ENCODE data around the gene MBD3L5.
A peak's percentile ranks its signal among the peaks of the same experiment; 100 is the strongest.
"Not testable (repeated sequence)": the region's sequence is repeated elsewhere in the genome, so short reads cannot be mapped to it uniquely, and the experiment has no call there.

The MBD3L5 gene

GRCh38 chr19:7013678-7014077 lies 16.7 kb upstream of the MBD3L5 start:
- H3K4me1 Mint-ChIP-seq (ENCODE audit: low read depth), result peaks cover 46% of the 10 kb centered on the region
- H3K4me3 Mint-ChIP-seq, result no peak overlapping the region
- H3K27me3 Mint-ChIP-seq, result no peaks in the 10 kb centered on the region
- DNase-seq, result no peak
- H3K9me3 Mint-ChIP-seq, result peaks cover 9% of the 10 kb centered on the region
- H3K36me3 Mint-ChIP-seq (ENCODE audit: low read depth), result peaks cover 2% of the 10 kb centered on the region
- peak overlapping the region; percentile 74 for H3K27ac Mint-ChIP-seq

- H3K4me1 Mint-ChIP-seq (ENCODE audit: low read depth), result peaks cover 9% of the 10 kb centered on the region
- no peak overlapping the region for H3K27ac Mint-ChIP-seq
- DNase-seq, result no peak
- peaks cover under 1% of the 10 kb centered on the region for H3K9me3 Mint-ChIP-seq
- H3K27me3 Mint-ChIP-seq, result no peaks in the 10 kb centered on the region
- H3K36me3 Mint-ChIP-seq (ENCODE audit: low read depth), result no peaks in the 10 kb centered on the region
- no peak overlapping the region for H3K4me3 Mint-ChIP-seq
Observed at GRCh38 chr19:7018828-7019227, 11.6 kb upstream of the MBD3L5 start.

- not testable (repeated sequence) for H3K9me3 Mint-ChIP-seq, H3K4me3 Mint-ChIP-seq
Observed at GRCh38 chr19:7021331-7021730, 9.0 kb upstream of the MBD3L5 start, which contains the start of gene MBD3L2B. Gene MBD3L2B, minus strand, starts transcription at chr19:7021431. Its CDS starts 34 bp downstream, at chr19:7021397.

GRCh38 chr19:7028790-7029189 lies 1.6 kb upstream of the MBD3L5 start:
- H3K9me3 Mint-ChIP-seq; H3K27ac Mint-ChIP-seq; H3K4me1 Mint-ChIP-seq (ENCODE audit: low read depth); H3K36me3 Mint-ChIP-seq (ENCODE audit: low read depth); H3K4me3 Mint-ChIP-seq; H3K27me3 Mint-ChIP-seq; DNase-seq: not testable (repeated sequence)

More at GRCh38 chr19:7021331-7021730, 9.0 kb upstream of the MBD3L5 start, which contains the start of gene MBD3L2B:
- not testable (repeated sequence) for H3K27me3 Mint-ChIP-seq; H3K27ac Mint-ChIP-seq; H3K36me3 Mint-ChIP-seq (ENCODE audit: low read depth); DNase-seq; H3K4me1 Mint-ChIP-seq (ENCODE audit: low read depth)

GRCh38 chr19:7040079-7040478 lies 9.7 kb downstream of the MBD3L5 start, which contains the start of gene MBD3L4:
Gene MBD3L4, minus strand, starts transcription at chr19:7040179. Its CDS starts 35 bp downstream, at chr19:7040144.
- not testable (repeated sequence) for DNase-seq, H3K4me3 Mint-ChIP-seq

GRCh38 chr19:7041563-7041962 lies 11.2 kb downstream of the MBD3L5 start:
- not testable (repeated sequence) for H3K36me3 Mint-ChIP-seq (ENCODE audit: low read depth); H3K4me1 Mint-ChIP-seq (ENCODE audit: low read depth); H3K9me3 Mint-ChIP-seq; H3K4me3 Mint-ChIP-seq; H3K27me3 Mint-ChIP-seq; H3K27ac Mint-ChIP-seq; DNase-seq

More at GRCh38 chr19:7040079-7040478, 9.7 kb downstream of the MBD3L5 start, which contains the start of gene MBD3L4:
- not testable (repeated sequence) for H3K36me3 Mint-ChIP-seq (ENCODE audit: low read depth); H3K27me3 Mint-ChIP-seq; H3K4me1 Mint-ChIP-seq (ENCODE audit: low read depth); H3K9me3 Mint-ChIP-seq; H3K27ac Mint-ChIP-seq

- H3K27me3 Mint-ChIP-seq; DNase-seq; H3K4me3 Mint-ChIP-seq; H3K4me1 Mint-ChIP-seq (ENCODE audit: low read depth); H3K27ac Mint-ChIP-seq; H3K36me3 Mint-ChIP-seq (ENCODE audit: low read depth); H3K9me3 Mint-ChIP-seq: not testable (repeated sequence)
Observed at GRCh38 chr19:7049021-7049420, 18.6 kb downstream of the MBD3L5 start, which contains the start of gene MBD3L2. Gene MBD3L2, plus strand, starts transcription at chr19:7049321. Its CDS starts 53 bp downstream, at chr19:7049374.

- H3K4me1 Mint-ChIP-seq (ENCODE audit: low read depth); H3K27me3 Mint-ChIP-seq; H3K36me3 Mint-ChIP-seq (ENCODE audit: low read depth); H3K9me3 Mint-ChIP-seq; H3K27ac Mint-ChIP-seq; DNase-seq; H3K4me3 Mint-ChIP-seq: not testable (repeated sequence)
Observed at GRCh38 chr19:7051421-7051820, 21.0 kb downstream of the MBD3L5 start.

GRCh38 chr19:7052896-7053295 lies 22.5 kb downstream of the MBD3L5 start:
- not testable (repeated sequence) for H3K4me1 Mint-ChIP-seq (ENCODE audit: low read depth); H3K27ac Mint-ChIP-seq; DNase-seq; H3K4me3 Mint-ChIP-seq; H3K36me3 Mint-ChIP-seq (ENCODE audit: low read depth); H3K9me3 Mint-ChIP-seq; H3K27me3 Mint-ChIP-seq

- not testable (repeated sequence) for H3K4me3 Mint-ChIP-seq; H3K27ac Mint-ChIP-seq; DNase-seq; H3K4me1 Mint-ChIP-seq (ENCODE audit: low read depth); H3K36me3 Mint-ChIP-seq (ENCODE audit: low read depth); H3K27me3 Mint-ChIP-seq; H3K9me3 Mint-ChIP-seq
Observed at GRCh38 chr19:7054635-7055368, 24.4 kb downstream of the MBD3L5 start.

GRCh38 chr19:7055679-7056078 lies 25.3 kb downstream of the MBD3L5 start:
- H3K4me3 Mint-ChIP-seq; DNase-seq; H3K4me1 Mint-ChIP-seq (ENCODE audit: low read depth); H3K9me3 Mint-ChIP-seq; H3K27me3 Mint-ChIP-seq; H3K36me3 Mint-ChIP-seq (ENCODE audit: low read depth); H3K27ac Mint-ChIP-seq: not testable (repeated sequence)

- not testable (repeated sequence) for H3K9me3 Mint-ChIP-seq; DNase-seq; H3K36me3 Mint-ChIP-seq (ENCODE audit: low read depth); H3K4me3 Mint-ChIP-seq; H3K27me3 Mint-ChIP-seq; H3K27ac Mint-ChIP-seq; H3K4me1 Mint-ChIP-seq (ENCODE audit: low read depth)
Observed at GRCh38 chr19:7056371-7056770, 26.0 kb downstream of the MBD3L5 start.

GRCh38 chr19:7058576-7058975 lies 28.2 kb downstream of the MBD3L5 start, which contains the start of gene MBD3L3:
Gene MBD3L3, minus strand, starts transcription at chr19:7058676. Its CDS starts 71 bp downstream, at chr19:7058605.
- not testable (repeated sequence) for H3K4me1 Mint-ChIP-seq (ENCODE audit: low read depth); H3K9me3 Mint-ChIP-seq; DNase-seq; H3K27ac Mint-ChIP-seq; H3K4me3 Mint-ChIP-seq; H3K36me3 Mint-ChIP-seq (ENCODE audit: low read depth); H3K27me3 Mint-ChIP-seq

- not testable (repeated sequence) for H3K9me3 Mint-ChIP-seq; H3K27me3 Mint-ChIP-seq; H3K4me3 Mint-ChIP-seq; H3K36me3 Mint-ChIP-seq (ENCODE audit: low read depth); DNase-seq; H3K27ac Mint-ChIP-seq; H3K4me1 Mint-ChIP-seq (ENCODE audit: low read depth)
Observed at GRCh38 chr19:7059977-7060376, 29.6 kb downstream of the MBD3L5 start.

GRCh38 chr19:7063339-7063738 lies 33.0 kb downstream of the MBD3L5 start:
- Mint-ChIP-seq H3K4me1 (ENCODE audit: low read depth) (peaks cover under 1% of the 10 kb centered on the region), H3K27me3 (no peaks in the 10 kb centered on the region), H3K36me3 (ENCODE audit: low read depth) (no peaks in the 10 kb centered on the region), H3K27ac (no peak overlapping the region), H3K9me3 (no peaks in the 10 kb centered on the region), H3K4me3 (no peak overlapping the region)
- DNase-seq, result no peak

All from activated T-cell treated with anti-CD3 and anti-CD28 coated beads, Interleukin-2, amount 50 U/mL, for 24 hours (primary cell).